GM12875 (cell line): Measurements from ENCODE around the gene PCED1A.

Experiments used
- H3K4me3 ChIP-seq: one replicate; pipeline ENCODE4 v1.5.1; 2011; ENCODE audit warnings: low read depth, low read length, control low read depth
- CTCF ChIP-seq: IDR thresholded peaks from 2 replicates; pipeline ENCODE4 v1.5.1; 2011; ENCODE audit warnings: low read depth, mild to moderate bottlenecking, control low read depth, inconsistent platforms, low read length, moderate library complexity, borderline replicate concordance; ENCODE audit not compliant: insufficient read depth

Gene PCED1A

DNA sequence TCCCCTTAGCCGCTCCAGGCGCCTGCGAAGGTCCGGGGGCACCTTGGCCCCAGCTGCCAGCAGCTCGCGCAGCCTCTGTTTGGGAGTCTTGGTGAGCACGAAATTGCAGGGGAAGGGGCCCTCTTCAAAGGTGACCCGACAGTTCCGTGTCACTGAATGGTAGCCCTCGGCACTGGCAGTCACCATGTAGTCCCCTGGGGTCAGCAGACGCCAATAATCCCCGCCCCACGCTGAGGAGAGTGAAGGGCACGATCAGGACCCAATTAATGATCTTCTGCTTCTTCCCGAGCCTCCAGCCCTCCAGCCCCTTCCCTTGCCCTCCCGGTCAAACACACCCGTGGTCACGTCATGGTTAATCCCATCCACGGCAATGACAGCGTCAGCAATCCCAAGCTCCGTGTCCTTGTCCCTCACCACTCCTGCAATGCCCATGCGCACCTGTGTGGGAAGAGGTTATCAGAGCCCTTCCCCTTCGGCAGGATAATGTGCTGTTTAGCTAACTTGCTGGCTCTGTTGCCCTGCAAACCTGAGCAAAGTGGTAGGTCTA, 46.2 kb downstream of the PCED1A start:
- no peak overlapping the region for H3K4me3 ChIP-seq
- no peak for TF ChIP-seq CTCF

GRCh38 chr20:2793471-2793870, 47.0 kb downstream of the PCED1A start:
- no peak for TF ChIP-seq CTCF
- H3K4me3 ChIP-seq: no peak overlapping the region
